Pancreas (tissue), 10 donors: ENCODE measurements around the gene KDM4B. TPM values are rescaled to one million over a fixed set of nuclear protein-coding genes. Genes with fewer than 3 reads are reported as not detected.

Experiments
- ATAC-seq, 4 donors: fragments of 200-7000 bp; cut with Tn5 transposase; one replicate each; pipeline versions ENCODE4 v1.8.0 to v1.9.1; 2020; ENCODE audit warnings: mild to moderate bottlenecking in 4 of 4, moderate library complexity in 4 of 4
- DNase-seq, 6 donors: peaks; one replicate each; pipeline ENCODE4 v3.0.0-alpha.2; 2020
- FAIRE-seq: peaks from 2 replicates; lab custom pipeline; 2012; peaks lifted over from hg19 to GRCh38; lab: Jason Lieb, UNC
- H3K27ac ChIP-seq, 4 donors: fragments of 200-600 bp; sonication (generic); 1 replicate in 3 of 4; 2 replicates in 1 of 4; pipeline versions ENCODE4 v1.5.0 to v1.8.0; 2020
- H3K27me3 ChIP-seq, 4 donors: fragments of 200-600 bp; one replicate each; pipeline ENCODE4 v1.8.0; 2021
- H3K36me3 ChIP-seq, 3 donors: fragments of 200-600 bp; sonication (generic) in 1 of 3; one replicate each; pipeline versions ENCODE4 v1.5.0 to v1.8.0; 2020 to 2021
- H3K4me1 ChIP-seq, 3 donors: fragments of 200-600 bp; one replicate each; pipeline ENCODE4 v1.8.0; 2021
- H3K4me3 ChIP-seq, 4 donors: fragments of 200-600 bp; sonication (generic) in 2 of 4; one replicate each; pipeline versions ENCODE4 v1.5.0 to v1.8.0; 2020 to 2021
- H3K9me3 ChIP-seq, 4 donors: fragments of 200-600 bp; one replicate each; pipeline ENCODE4 v1.8.0; 2021
- CTCF ChIP-seq, 4 donors: fragments of 200-600 bp; sonication (generic) in 3 of 4; IDR thresholded peaks; one replicate each; pipeline versions ENCODE4 v1.5.0 to v1.8.0; 2021; ENCODE audit warnings: antibody characterized with exemption in 4 of 4
- WGBS, 2 donors: extraction: QIAGEN DNeasy Blood & Tissue Kit; methylation state at CpG; one replicate each; pipeline ENCODE4 v1.1.7; 2013; 5-methylcytosine and 5-hydroxymethylcytosine counted together
- intact Hi-C, 3 donors: fragments of 100-400 bp; cut with DNase I; formaldehyde crosslinking; loops; one replicate each; pipeline versions ENCODE4 v1.11.1 to v1.14.2; 2022
- polyA plus RNA-seq, 2 donors: library from polyadenylated mRNA; stranded (reverse); fragments of 200-250 nt; gene quantifications; one replicate each; pipeline ENCODE4 v1.2.3, GENCODE V29; 2013
- total RNA-seq, 6 donors: library from RNA; stranded (reverse); fragmentation: NEBNext Ultra II Directional in 4 of 6; extraction: Animal tissue kit (Norgen Biotek cat#: 25700) in 4 of 6; gene quantifications; one replicate each; pipeline versions ENCODE4 v1.2.1 to v1.2.4, GENCODE V29; 2021 to 2023
- donor health status: healthy with polysubstance abuse.
- donor health status: DM: no; HTN: no; CAD: no; lungs with moderate emphysema.
- donor health status: DM: no; HTN: no; CAD: no.
- donor health status: control.
- donor health status: control.
- donor health status: Bipolar disorder and iron deficiency.
- donor health status: DM: yes; HTN: yes; CAD: no.
- donor health status: DM: no; HTN: no; CAD: no.
- donor health status: DM: no; HTN: no; CAD: no.
- donor health status: DM: yes; HTN: yes; CAD: no.

The KDM4B gene
- total and polyA plus RNA-seq, 8 donors = 13.8 to 24.0 (median 18.5) TPM

- Histone ChIP-seq H3K4me3 (no peak overlapping the region), H3K4me1 (peaks cover 0 to 5% (median 2%) of the 10 kb centered on the region in 3 donors), H3K9me3 (no peaks in the 10 kb centered on the region), H3K27ac (no peak overlapping the region), H3K36me3 (no peaks in the 10 kb centered on the region), H3K27me3 (no peaks in the 10 kb centered on the region)
- intact Hi-C loops = no loop called here
- DNase-seq = peak in 1 of 6 donors; percentile 48
- no peak for TF ChIP-seq CTCF (IDR thresholded peaks at IDR 0.05)
- WGBS, 2 donors = 70 to 78% methylated on average over 18 of the region's 18 CpGs
- no peak for FAIRE-seq
- peak in 2 of 4 donors; percentile 20 to 45 for ATAC-seq
Measured at GRCh38 chr19:4984438-4984990, 15.6 kb downstream of the KDM4B start.

- Histone ChIP-seq H3K36me3 (no peaks in the 10 kb centered on the region), H3K4me3 (no peak overlapping the region), H3K4me1 (peaks cover 0 to 2% (median 0%) of the 10 kb centered on the region in 3 donors), H3K27me3 (no peaks in the 10 kb centered on the region), H3K27ac (no peak overlapping the region), H3K9me3 (no peaks in the 10 kb centered on the region)
- WGBS, 2 donors = 86 to 89% methylated on average over 22 of the region's 22 CpGs
- no peak for FAIRE-seq
- peak in 2 of 4 donors; percentile 11 to 12 for ATAC-seq
- intact Hi-C loops = no loop called here
- DNase-seq = no peak
- no peak for TF ChIP-seq CTCF (IDR thresholded peaks at IDR 0.05)
Measured at GRCh38 chr19:4985551-4985991, 16.7 kb downstream of the KDM4B start.

- Histone ChIP-seq H3K27ac (no peak overlapping the region), H3K36me3 (no peaks in the 10 kb centered on the region), H3K4me1 (peaks cover 0 to under 1% (median 0%) of the 10 kb centered on the region in 3 donors), H3K4me3 (no peak overlapping the region), H3K9me3 (no peaks in the 10 kb centered on the region), H3K27me3 (no peaks in the 10 kb centered on the region)
- FAIRE-seq = no peak
- WGBS, 2 donors = 90 to 91% methylated on average over 19 of the region's 19 CpGs
- TF ChIP-seq CTCF (IDR thresholded peaks at IDR 0.05) = no peak
- ATAC-seq = no peak
- intact Hi-C loops = no loop called here
- no peak for DNase-seq
Measured at GRCh38 chr19:4986056-4986455, 17.1 kb downstream of the KDM4B start.

GRCh38 chr19:4986471-4986891, 17.6 kb downstream of the KDM4B start:
- WGBS, 2 donors = 86 to 88% methylated on average over 19 of the region's 19 CpGs
- ATAC-seq = peak in 2 of 4 donors; percentile 27 to 39
- H3K27ac ChIP-seq = no peak overlapping the region

More at GRCh38 chr19:4986471-4986891, 17.6 kb downstream of the KDM4B start:
- no peaks in the 10 kb centered on the region for H3K9me3 ChIP-seq
- H3K4me1 ChIP-seq = no peaks in the 10 kb centered on the region
- no peaks in the 10 kb centered on the region for H3K27me3 ChIP-seq
- DNase-seq = no peak
- no peak for FAIRE-seq
- H3K4me3 ChIP-seq = no peak overlapping the region
- no peaks in the 10 kb centered on the region for H3K36me3 ChIP-seq
- no peak for TF ChIP-seq CTCF (IDR thresholded peaks at IDR 0.05)
- intact Hi-C loops = no loop called here
